ENCODE results near the gene LRRC55.

LRRC55 gene

GRCh38 chr11:57224537-57224936 is 42.8 kb downstream of the LRRC55 start:
- no peak overlapping the region for H3K4me3 ChIP-seq (ENCODE audit: low read depth, low read length)
- in situ Hi-C loops (cut with HindIII; ENCODE audit: low sequenced_read_pairs), result no loop called here
- no peak for TF ChIP-seq CTCF (IDR thresholded peaks at IDR 0.05; ENCODE audit: low read depth, low read length)
- DNase-seq (ENCODE audit: low read depth, low spot score), result no peak

GRCh38 chr11:57228600-57228999 is 46.8 kb downstream of the LRRC55 start:
- DNase-seq (ENCODE audit: low read depth, low spot score), result no peak
- in situ Hi-C loops (cut with HindIII; ENCODE audit: low sequenced_read_pairs), result no loop called here
- no peak for TF ChIP-seq CTCF (IDR thresholded peaks at IDR 0.05; ENCODE audit: low read depth, low read length)
- H3K4me3 ChIP-seq (ENCODE audit: low read depth, low read length), result no peak overlapping the region

GRCh38 chr11:57230316-57230715 is 48.6 kb downstream of the LRRC55 start:
- in situ Hi-C loops (cut with HindIII; ENCODE audit: low sequenced_read_pairs), result no loop called here
- TF ChIP-seq CTCF (IDR thresholded peaks at IDR 0.05; ENCODE audit: low read depth, low read length), result no peak
- no peak for DNase-seq (ENCODE audit: low read depth, low spot score)
- no peak overlapping the region for H3K4me3 ChIP-seq (ENCODE audit: low read depth, low read length)

GRCh38 chr11:57230791-57231538 is 49.2 kb downstream of the LRRC55 start:
- no peak for TF ChIP-seq CTCF (IDR thresholded peaks at IDR 0.05; ENCODE audit: low read depth, low read length)
- in situ Hi-C loops (cut with HindIII; ENCODE audit: low sequenced_read_pairs), result no loop called here
- H3K4me3 ChIP-seq (ENCODE audit: low read depth, low read length), result no peak overlapping the region
- DNase-seq (ENCODE audit: low read depth, low spot score), result no peak

- no peak overlapping the region for H3K4me3 ChIP-seq (ENCODE audit: low read depth, low read length)
- no peak for DNase-seq (ENCODE audit: low read depth, low spot score)
- no peak for TF ChIP-seq CTCF (IDR thresholded peaks at IDR 0.05; ENCODE audit: low read depth, low read length)
- in situ Hi-C loops (cut with HindIII; ENCODE audit: low sequenced_read_pairs), result no loop called here
Observed at GRCh38 chr11:57231539-57232253, 49.9 kb downstream of the LRRC55 start.

GRCh38 chr11:57233702-57234101 is 51.9 kb downstream of the LRRC55 start:
- TF ChIP-seq CTCF (IDR thresholded peaks at IDR 0.05; ENCODE audit: low read depth, low read length), result no peak
- in situ Hi-C loops (cut with HindIII; ENCODE audit: low sequenced_read_pairs), result no loop called here
- DNase-seq (ENCODE audit: low read depth, low spot score), result no peak
- H3K4me3 ChIP-seq (ENCODE audit: low read depth, low read length), result no peak overlapping the region

Data from astrocyte of the spinal cord (primary cell).